WTC11 (cell line): ENCODE data around the gene C16orf46. TPM values are rescaled to one million over a fixed set of nuclear protein-coding genes. Genes with fewer than 3 reads are reported as not detected.

Experiments used
- ATAC-seq: fragments of 200-7000 bp; cut with Tn5 transposase; 2 replicates; pipeline ENCODE4 v1.10.0; 2021; ENCODE audit warnings: mild to moderate bottlenecking, moderate library complexity
- CTCF ChIA-PET: fragments of 300-600 bp; sonication (Branson Sonifier 250); formaldehyde crosslinking; loops from one replicate; lab custom pipeline; 2021; ENCODE audit warnings: antibody characterized with exemption; lab: Charles Lee
- POLR2A ChIA-PET: fragments of 350-600 bp; sonication (Branson Sonifier 250); formaldehyde crosslinking; loops from one replicate; lab custom pipeline; 2021; ENCODE audit warnings: antibody characterized with exemption; lab: Charles Lee
- DNase-seq: peaks from one replicate; pipeline ENCODE4 v3.0.0; 2021; ENCODE audit warnings: low spot score
- H3K27ac Mint-ChIP-seq: 2 replicates; pipeline ENCODE4 v1.8.0; 2021; ENCODE audit warnings: mixed read lengths
- H3K27me3 Mint-ChIP-seq: 2 replicates; pipeline ENCODE4 v1.8.0; 2021; ENCODE audit warnings: low read depth, mild to moderate bottlenecking, moderate library complexity, mixed read lengths
- H3K36me3 Mint-ChIP-seq: 2 replicates; pipeline ENCODE4 v1.8.0; 2021; ENCODE audit warnings: mixed read lengths
- H3K4me1 Mint-ChIP-seq: 2 replicates; pipeline ENCODE4 v1.8.0; 2022; ENCODE audit warnings: mixed read lengths
- H3K4me3 Mint-ChIP-seq: 2 replicates; pipeline ENCODE4 v1.8.0; 2021; ENCODE audit warnings: mild to moderate bottlenecking, moderate library complexity, mixed read lengths
- H3K9me3 Mint-ChIP-seq: 2 replicates; pipeline ENCODE4 v1.8.0; 2021; ENCODE audit warnings: mixed read lengths
- ARID4B ChIP-seq: sonication (generic); formaldehyde crosslinking; IDR thresholded peaks from 2 replicates; pipeline ENCODE4 v1.8.0; 2023; ENCODE audit warnings: missing genetic modification reagents, mild to moderate bottlenecking, borderline replicate concordance
- ELF4 ChIP-seq: sonication (generic); formaldehyde crosslinking; IDR thresholded peaks from 2 replicates; pipeline ENCODE4 v1.8.1; 2022; ENCODE audit warnings: low read depth, mild to moderate bottlenecking, moderate library complexity, missing genetic modification reagents
- EMX1 ChIP-seq: fragments of 250-450 bp; sonication (Bioruptor Pico); IDR thresholded peaks from 2 replicates; pipeline ENCODE4 v1.8.0; 2021; ENCODE audit warnings: mild to moderate bottlenecking
- FOXK1 ChIP-seq: sonication (generic); formaldehyde crosslinking; IDR thresholded peaks from 2 replicates; pipeline ENCODE4 v1.8.0; 2022; ENCODE audit warnings: mild to moderate bottlenecking, moderate library complexity, missing genetic modification reagents
- NR1H2 ChIP-seq: sonication (generic); formaldehyde crosslinking; IDR thresholded peaks from 2 replicates; pipeline ENCODE4 v1.9.0; 2021; ENCODE audit warnings: mild to moderate bottlenecking, moderate library complexity, missing genetic modification reagents
- TCF7 ChIP-seq: sonication (generic); formaldehyde crosslinking; IDR thresholded peaks from 2 replicates; pipeline ENCODE4 v1.8.0; 2022; ENCODE audit warnings: mild to moderate bottlenecking, low read depth, missing genetic modification reagents, moderate library complexity
- TEAD1 ChIP-seq: sonication (generic); formaldehyde crosslinking; IDR thresholded peaks from 2 replicates; pipeline ENCODE4 v1.8.0; 2022; ENCODE audit warnings: mild to moderate bottlenecking, missing genetic modification reagents
- ZNF317 ChIP-seq: sonication (generic); formaldehyde crosslinking; IDR thresholded peaks from 2 replicates; pipeline ENCODE4 v1.8.1; 2023; ENCODE audit warnings: low read depth, mild to moderate bottlenecking, moderate library complexity, missing genetic modification reagents, borderline replicate concordance
- ZNF396 ChIP-seq: fragments of 250-450 bp; sonication (Bioruptor Pico); IDR thresholded peaks from 2 replicates; pipeline ENCODE4 v1.8.0; 2021; ENCODE audit warnings: mild to moderate bottlenecking, moderate library complexity, borderline replicate concordance
- ZNF425 ChIP-seq: fragments of 250-450 bp; sonication (Bioruptor Pico); conservative IDR thresholded peaks from 2 replicates; pipeline ENCODE4 v1.9.0; 2021; ENCODE audit warnings: mild to moderate bottlenecking
- ZNF512 ChIP-seq: sonication (generic); formaldehyde crosslinking; IDR thresholded peaks from 2 replicates; pipeline ENCODE4 v1.8.1; 2022; ENCODE audit warnings: missing genetic modification reagents, borderline replicate concordance
- total RNA-seq: library from RNA; stranded (reverse); gene quantifications from 3 replicates; pipeline ENCODE4 v1.2.3, GENCODE V29; 2021
- TF ChIP-seq, protein P1 (sequence below): fragments of 250-450 bp; sonication (Bioruptor Pico); IDR thresholded peaks from 2 replicates; pipeline ENCODE4 v1.8.0; 2021; ENCODE audit warnings: mild to moderate bottlenecking
- TF ChIP-seq, protein P2 (sequence below): sonication (generic); formaldehyde crosslinking; IDR thresholded peaks from 2 replicates; pipeline ENCODE4 v1.8.1; 2023; ENCODE audit warnings: mild to moderate bottlenecking, missing genetic modification reagents
- TF ChIP-seq, protein P3 (sequence below): sonication (generic); formaldehyde crosslinking; IDR thresholded peaks from 2 replicates; pipeline ENCODE4 v1.8.1; 2022; ENCODE audit warnings: low read depth, missing genetic modification reagents, borderline replicate concordance
- TF ChIP-seq, protein P4 (sequence below): fragments of 250-450 bp; sonication (Bioruptor Pico); IDR thresholded peaks from 2 replicates; pipeline ENCODE4 v1.9.0; 2021; ENCODE audit warnings: mild to moderate bottlenecking

The C16orf46 gene
- total RNA-seq, 1 experiment from 2014 or later: 1.2 TPM

- no peak for TF ChIP-seq ARID4B (CRISPR knock-in tag)
- no peak for TF ChIP-seq ZNF317 (CRISPR knock-in tag)
These were observed 22.9 kb upstream of the C16orf46 start (continued) for GRCh38 chr16:81099958-81100357.

DNA sequence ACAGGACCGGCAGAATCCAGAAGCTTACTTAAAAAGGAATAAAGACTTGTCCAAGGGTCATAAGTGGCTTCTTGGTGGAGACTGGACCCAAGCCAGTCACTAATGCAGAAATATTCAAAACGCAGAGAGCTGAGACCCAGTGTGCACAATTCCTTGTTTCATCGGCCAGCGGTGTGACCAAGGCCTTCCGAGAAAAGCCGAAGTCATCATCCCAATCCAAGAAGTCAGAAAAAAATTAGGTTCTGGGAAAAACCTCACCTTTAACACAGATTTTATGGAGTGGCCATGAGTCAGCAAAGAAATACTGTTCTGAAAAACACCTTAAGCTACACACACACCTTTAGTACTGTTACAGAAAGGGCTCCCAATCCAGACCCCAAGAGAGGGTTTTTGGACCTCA, 20.2 kb upstream of the C16orf46 start:
- Mint-ChIP-seq H3K27ac (no peak overlapping the region), H3K4me3 (no peak overlapping the region), H3K4me1 (peaks cover 13% of the 10 kb centered on the region), H3K27me3 (no peaks in the 10 kb centered on the region; the same call in 1 of the 2 replicates), H3K36me3 (no peaks in the 10 kb centered on the region), H3K9me3 (peaks cover 6% of the 10 kb centered on the region)
- DNase-seq (no peak), ATAC-seq (no peak)
- ChIA-PET POLR2A (no interaction called here), CTCF (no interaction called here)
- no peak for TF ChIP-seq ELF4 (CRISPR knock-in tag)
- TF ChIP-seq EMX1 (CRISPR knock-in tag): no peak
- no peak for TF ChIP-seq ZNF425 (CRISPR knock-in tag)
- TF ChIP-seq, protein P1, sequence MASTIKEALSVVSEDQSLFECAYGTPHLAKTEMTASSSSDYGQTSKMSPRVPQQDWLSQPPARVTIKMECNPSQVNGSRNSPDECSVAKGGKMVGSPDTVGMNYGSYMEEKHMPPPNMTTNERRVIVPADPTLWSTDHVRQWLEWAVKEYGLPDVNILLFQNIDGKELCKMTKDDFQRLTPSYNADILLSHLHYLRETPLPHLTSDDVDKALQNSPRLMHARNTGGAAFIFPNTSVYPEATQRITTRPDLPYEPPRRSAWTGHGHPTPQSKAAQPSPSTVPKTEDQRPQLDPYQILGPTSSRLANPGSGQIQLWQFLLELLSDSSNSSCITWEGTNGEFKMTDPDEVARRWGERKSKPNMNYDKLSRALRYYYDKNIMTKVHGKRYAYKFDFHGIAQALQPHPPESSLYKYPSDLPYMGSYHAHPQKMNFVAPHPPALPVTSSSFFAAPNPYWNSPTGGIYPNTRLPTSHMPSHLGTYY (CRISPR knock-in tag): no peak
- TF ChIP-seq, protein P2, sequence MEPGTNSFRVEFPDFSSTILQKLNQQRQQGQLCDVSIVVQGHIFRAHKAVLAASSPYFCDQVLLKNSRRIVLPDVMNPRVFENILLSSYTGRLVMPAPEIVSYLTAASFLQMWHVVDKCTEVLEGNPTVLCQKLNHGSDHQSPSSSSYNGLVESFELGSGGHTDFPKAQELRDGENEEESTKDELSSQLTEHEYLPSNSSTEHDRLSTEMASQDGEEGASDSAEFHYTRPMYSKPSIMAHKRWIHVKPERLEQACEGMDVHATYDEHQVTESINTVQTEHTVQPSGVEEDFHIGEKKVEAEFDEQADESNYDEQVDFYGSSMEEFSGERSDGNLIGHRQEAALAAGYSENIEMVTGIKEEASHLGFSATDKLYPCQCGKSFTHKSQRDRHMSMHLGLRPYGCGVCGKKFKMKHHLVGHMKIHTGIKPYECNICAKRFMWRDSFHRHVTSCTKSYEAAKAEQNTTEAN (CRISPR knock-in tag): no peak
- no peak for TF ChIP-seq TEAD1 (CRISPR knock-in tag)
- no peak for TF ChIP-seq NR1H2 (CRISPR knock-in tag)
- TF ChIP-seq FOXK1 (CRISPR knock-in tag): no peak
- TF ChIP-seq, protein P3, sequence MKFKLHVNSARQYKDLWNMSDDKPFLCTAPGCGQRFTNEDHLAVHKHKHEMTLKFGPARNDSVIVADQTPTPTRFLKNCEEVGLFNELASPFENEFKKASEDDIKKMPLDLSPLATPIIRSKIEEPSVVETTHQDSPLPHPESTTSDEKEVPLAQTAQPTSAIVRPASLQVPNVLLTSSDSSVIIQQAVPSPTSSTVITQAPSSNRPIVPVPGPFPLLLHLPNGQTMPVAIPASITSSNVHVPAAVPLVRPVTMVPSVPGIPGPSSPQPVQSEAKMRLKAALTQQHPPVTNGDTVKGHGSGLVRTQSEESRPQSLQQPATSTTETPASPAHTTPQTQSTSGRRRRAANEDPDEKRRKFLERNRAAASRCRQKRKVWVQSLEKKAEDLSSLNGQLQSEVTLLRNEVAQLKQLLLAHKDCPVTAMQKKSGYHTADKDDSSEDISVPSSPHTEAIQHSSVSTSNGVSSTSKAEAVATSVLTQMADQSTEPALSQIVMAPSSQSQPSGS (CRISPR knock-in tag): no peak
- TF ChIP-seq ZNF512: no peak
- TF ChIP-seq ZNF396 (CRISPR knock-in tag): no peak
- TF ChIP-seq, protein P4, sequence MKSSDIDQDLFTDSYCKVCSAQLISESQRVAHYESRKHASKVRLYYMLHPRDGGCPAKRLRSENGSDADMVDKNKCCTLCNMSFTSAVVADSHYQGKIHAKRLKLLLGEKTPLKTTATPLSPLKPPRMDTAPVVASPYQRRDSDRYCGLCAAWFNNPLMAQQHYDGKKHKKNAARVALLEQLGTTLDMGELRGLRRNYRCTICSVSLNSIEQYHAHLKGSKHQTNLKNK (CRISPR knock-in tag): no peak
- TF ChIP-seq TCF7 (CRISPR knock-in tag): no peak
